GM23338 (cell line): ENCODE results near the gene RBM19. TPM values are rescaled to one million over a fixed set of nuclear protein-coding genes. Genes with fewer than 3 reads are reported as not detected.

Experiments used
- ATAC-seq: fragments of 200-7000 bp; cut with Tn5 transposase; 3 replicates; pipeline ENCODE4 v1.9.1; 2020
- DNase-seq: peaks from one replicate; pipeline ENCODE4 v3.0.0-alpha.2; 2015; ENCODE audit warnings: low spot score
- H2AFZ ChIP-seq: fragments of 200-600 bp; sonication (generic); 2 replicates; pipeline ENCODE4 v1.8.0; 2016; ENCODE audit warnings: antibody characterized with exemption, mild to moderate bottlenecking, moderate library complexity
- H3F3A ChIP-seq: fragments of 200-600 bp; sonication (generic); replicated peaks from 2 replicates; pipeline ENCODE4 v1.8.0; 2017; ENCODE audit warnings: antibody characterized with exemption, mixed run types, low read depth
- H3K27ac ChIP-seq: fragments of 200-600 bp; sonication (generic); 2 replicates; pipeline ENCODE4 v1.6.1; 2016; ENCODE audit warnings: low read depth
- H3K27me3 ChIP-seq: fragments of 200-600 bp; sonication (generic); 2 replicates; pipeline ENCODE4 v1.8.0; 2016; ENCODE audit warnings: mild to moderate bottlenecking, mixed run types, moderate library complexity; ENCODE audit not compliant: insufficient read depth
- H3K36me3 ChIP-seq: fragments of 200-600 bp; sonication (generic); 2 replicates; pipeline ENCODE4 v1.8.0; 2016; ENCODE audit warnings: mild to moderate bottlenecking; ENCODE audit not compliant: insufficient read depth
- H3K4me1 ChIP-seq: fragments of 200-600 bp; sonication (generic); 2 replicates; pipeline ENCODE4 v1.8.0; 2016; ENCODE audit warnings: mild to moderate bottlenecking, moderate library complexity; ENCODE audit not compliant: insufficient read depth
- H3K4me2 ChIP-seq: fragments of 200-600 bp; sonication (generic); 2 replicates; pipeline ENCODE4 v1.7.1; 2017; ENCODE audit warnings: mixed run types
- H3K4me3 ChIP-seq: fragments of 200-600 bp; sonication (generic); 2 replicates; pipeline ENCODE4 v1.6.1; 2016; ENCODE audit warnings: mixed run types
- H3K79me2 ChIP-seq: fragments of 200-600 bp; sonication (generic); replicated peaks from 2 replicates; pipeline ENCODE4 v1.8.0; 2017; ENCODE audit warnings: mild to moderate bottlenecking; ENCODE audit not compliant: insufficient read depth
- H3K9me2 ChIP-seq: fragments of 200-600 bp; sonication (generic); 2 replicates; pipeline ENCODE4 v1.8.0; 2017; ENCODE audit not compliant: insufficient read depth
- H4K20me1 ChIP-seq: fragments of 200-600 bp; sonication (generic); replicated peaks from 2 replicates; pipeline ENCODE4 v1.8.0; 2017; ENCODE audit warnings: mild to moderate bottlenecking; ENCODE audit not compliant: insufficient read depth
- H3K27ac Mint-ChIP-seq: 2 replicates; pipeline ENCODE4 v1.8.0; 2020; ENCODE audit warnings: inconsistent platforms, mild to moderate bottlenecking, moderate library complexity, mixed read lengths
- H3K27me3 Mint-ChIP-seq: 3 replicates; pipeline ENCODE4 v1.8.0; 2022; ENCODE audit warnings: low read depth, mild to moderate bottlenecking, moderate library complexity, mixed read lengths, inconsistent platforms; ENCODE audit not compliant: insufficient read depth, poor library complexity
- H3K36me3 Mint-ChIP-seq: 3 replicates; pipeline ENCODE4 v1.8.0; 2021; ENCODE audit warnings: low read depth, mild to moderate bottlenecking, inconsistent platforms, moderate library complexity, mixed read lengths
- H3K4me1 Mint-ChIP-seq: 3 replicates; pipeline ENCODE4 v1.8.0; 2020; ENCODE audit warnings: mild to moderate bottlenecking, inconsistent platforms, mixed read lengths
- H3K4me3 Mint-ChIP-seq: 3 replicates; pipeline ENCODE4 v1.8.0; 2021; ENCODE audit warnings: moderate library complexity, mild to moderate bottlenecking, inconsistent platforms, mixed read lengths
- H3K9me3 Mint-ChIP-seq: 3 replicates; pipeline ENCODE4 v1.8.0; 2020; ENCODE audit warnings: moderate library complexity, mild to moderate bottlenecking, inconsistent platforms, mixed read lengths
- JUNB ChIP-seq: IDR thresholded peaks from one replicate; pipeline ENCODE4 v1.6.1; 2016; ENCODE audit warnings: antibody characterized with exemption; ENCODE audit not compliant: unreplicated experiment
- POLR2AphosphoS5 ChIP-seq: IDR thresholded peaks from 2 replicates; pipeline ENCODE4 v1.6.1; 2016; ENCODE audit warnings: antibody characterized with exemption, low read depth
- ZNF462 ChIP-seq: fragments of 250-450 bp; sonication (Bioruptor Pico); IDR thresholded peaks from 2 replicates; pipeline ENCODE4 v1.5.0; 2020; ENCODE audit warnings: mild to moderate bottlenecking, moderate library complexity
- polyA plus RNA-seq: library from polyadenylated mRNA; unstranded; fragments of >200 nt; fragmentation: Nextera tagmentation; extraction: Ambion mirVana; gene quantifications from 2 replicates; pipeline ENCODE4 v1.2.1, GENCODE V29; 2016
- total RNA-seq: library from RNA; depleted of rRNA; stranded (reverse); fragments of >200 nt; shearing (Covaris generic); gene quantifications from 2 replicates; pipeline ENCODE4 v1.2.3, GENCODE V29; 2014
- TF ChIP-seq, protein P1 (sequence below): IDR thresholded peaks from one replicate; pipeline ENCODE4 v1.6.1; 2018; ENCODE audit warnings: antibody characterized with exemption; ENCODE audit not compliant: unreplicated experiment

The RBM19 gene
- total and polyA plus RNA-seq, 2 experiments from 2014 or later, result 43.4 to 56.7 TPM

DNA sequence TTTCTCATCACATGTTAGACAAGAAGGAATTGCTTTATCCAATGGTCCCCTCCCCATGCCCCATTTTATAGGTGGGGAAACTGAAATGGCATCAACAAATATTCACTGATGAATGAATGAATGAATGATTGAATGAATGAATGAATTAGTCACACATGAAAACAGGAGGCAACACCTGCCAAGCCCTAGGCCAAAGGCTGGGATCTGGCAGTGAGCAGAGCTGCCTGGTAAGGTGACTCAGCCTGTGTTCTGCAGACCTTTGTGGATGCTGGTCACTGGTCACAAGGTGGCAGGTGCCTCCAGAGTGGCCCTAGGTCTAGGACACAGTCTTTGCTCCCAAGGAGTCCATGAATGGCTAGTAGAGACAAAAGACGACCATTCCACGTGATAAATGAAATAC is 188.4 kb downstream of the RBM19 start:
- DNase-seq (no peak), ATAC-seq (no peak)
- TF ChIP-seq, protein P1, sequence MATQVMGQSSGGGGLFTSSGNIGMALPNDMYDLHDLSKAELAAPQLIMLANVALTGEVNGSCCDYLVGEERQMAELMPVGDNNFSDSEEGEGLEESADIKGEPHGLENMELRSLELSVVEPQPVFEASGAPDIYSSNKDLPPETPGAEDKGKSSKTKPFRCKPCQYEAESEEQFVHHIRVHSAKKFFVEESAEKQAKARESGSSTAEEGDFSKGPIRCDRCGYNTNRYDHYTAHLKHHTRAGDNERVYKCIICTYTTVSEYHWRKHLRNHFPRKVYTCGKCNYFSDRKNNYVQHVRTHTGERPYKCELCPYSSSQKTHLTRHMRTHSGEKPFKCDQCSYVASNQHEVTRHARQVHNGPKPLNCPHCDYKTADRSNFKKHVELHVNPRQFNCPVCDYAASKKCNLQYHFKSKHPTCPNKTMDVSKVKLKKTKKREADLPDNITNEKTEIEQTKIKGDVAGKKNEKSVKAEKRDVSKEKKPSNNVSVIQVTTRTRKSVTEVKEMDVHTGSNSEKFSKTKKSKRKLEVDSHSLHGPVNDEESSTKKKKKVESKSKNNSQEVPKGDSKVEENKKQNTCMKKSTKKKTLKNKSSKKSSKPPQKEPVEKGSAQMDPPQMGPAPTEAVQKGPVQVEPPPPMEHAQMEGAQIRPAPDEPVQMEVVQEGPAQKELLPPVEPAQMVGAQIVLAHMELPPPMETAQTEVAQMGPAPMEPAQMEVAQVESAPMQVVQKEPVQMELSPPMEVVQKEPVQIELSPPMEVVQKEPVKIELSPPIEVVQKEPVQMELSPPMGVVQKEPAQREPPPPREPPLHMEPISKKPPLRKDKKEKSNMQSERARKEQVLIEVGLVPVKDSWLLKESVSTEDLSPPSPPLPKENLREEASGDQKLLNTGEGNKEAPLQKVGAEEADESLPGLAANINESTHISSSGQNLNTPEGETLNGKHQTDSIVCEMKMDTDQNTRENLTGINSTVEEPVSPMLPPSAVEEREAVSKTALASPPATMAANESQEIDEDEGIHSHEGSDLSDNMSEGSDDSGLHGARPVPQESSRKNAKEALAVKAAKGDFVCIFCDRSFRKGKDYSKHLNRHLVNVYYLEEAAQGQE, result no peak
- TF ChIP-seq ZNF462 (CRISPR knock-in tag) (no peak), POLR2AphosphoS5 (no peak), JUNB (no peak)

More for the DNA sequence above, 188.4 kb downstream of the RBM19 start:
- no peaks in the 10 kb centered on the region for H3K4me1 ChIP-seq
- no peak overlapping the region for H2AFZ ChIP-seq
- H3F3A ChIP-seq, result no peaks in the 10 kb centered on the region
- Mint-ChIP-seq H3K36me3 (no peaks in the 10 kb centered on the region), H3K9me3 (peaks cover 3% of the 10 kb centered on the region; the same call in 2 of the 3 replicates), H3K27ac (no peak overlapping the region), H3K27me3 (peaks cover 12% of the 10 kb centered on the region), H3K4me3 (no peak overlapping the region), H3K4me1 (no peaks in the 10 kb centered on the region; the same call in 2 of the 3 replicates)
- H3K36me3 ChIP-seq, result no peaks in the 10 kb centered on the region
- no peak overlapping the region for H3K4me2 ChIP-seq
- no peaks in the 10 kb centered on the region for H3K9me2 ChIP-seq
- H3K27ac ChIP-seq, result no peak overlapping the region
- H3K27me3 ChIP-seq, result no peaks in the 10 kb centered on the region
- no peaks in the 10 kb centered on the region for H4K20me1 ChIP-seq
- H3K79me2 ChIP-seq, result no peaks in the 10 kb centered on the region
- no peak overlapping the region for H3K4me3 ChIP-seq
